ENCODE measurements around the gene MPLKIP.

GRCh38 chr7:40137563-40137962, 3.1 kb upstream of the MPLKIP start:
- TF ChIP-seq EZH2phosphoT487 (IDR thresholded peaks at IDR 0.05; ENCODE audit: insufficient read depth, low read depth) (no peak), EZH2 (IDR thresholded peaks at IDR 0.05; ENCODE audit: insufficient read depth, poor library complexity, severe bottlenecking) (no peak)
